Stomach (tissue), 19 donors: ENCODE results near the gene SLC30A5. TPM values are rescaled to one million over a fixed set of nuclear protein-coding genes. Genes with fewer than 3 reads are reported as not detected.
A peak's percentile ranks its signal among the peaks of the same experiment; 100 is the strongest.
"Not testable (repeated sequence)": the region's sequence is repeated elsewhere in the genome, so short reads cannot be mapped to it uniquely, and the experiment has no call there.

Experiments
- DNase-seq, 2 donors: peaks; one replicate each; pipeline versions ENCODE4 v3.0.0 to v3.0.0-alpha.2; 2013 to 2019
- H3K27ac ChIP-seq, 5 donors: fragments of 200-600 bp in 4 of 5; sonication (generic) in 4 of 5; one replicate each; pipeline ENCODE4 v1.5.1; 2013 to 2019; ENCODE audit warnings: mild to moderate bottlenecking in 1 of 5, moderate library complexity in 1 of 5
- H3K27me3 ChIP-seq, 3 donors: fragments of 200-600 bp; sonication (generic); one replicate each; pipeline ENCODE4 v1.5.1; 2017 to 2019; ENCODE audit warnings: mixed run types in 1 of 3
- H3K36me3 ChIP-seq, 4 donors: fragments of 200-600 bp; sonication (generic); 1 replicate in 3 of 4; 2 replicates in 1 of 4; pipeline ENCODE4 v1.5.1; 2016 to 2019
- H3K4me1 ChIP-seq, 4 donors: fragments of 200-600 bp; sonication (generic); one replicate each; pipeline ENCODE4 v1.5.1; 2016 to 2019
- H3K4me3 ChIP-seq, 4 donors: fragments of 200-600 bp; sonication (generic) in 3 of 4; one replicate each; pipeline ENCODE4 v1.5.1; 2016 to 2019; ENCODE audit warnings: mild to moderate bottlenecking in 1 of 4
- H3K9me3 ChIP-seq, 4 donors: fragments of 200-600 bp; sonication (generic); one replicate each; pipeline ENCODE4 v1.5.1; 2016 to 2019
- CTCF ChIP-seq, 7 experiments: fragments of 450-650 bp in 4 of 7; fragments of 200-600 bp in 3 of 7; sonication (generic) in 3 of 7; IDR thresholded peaks; one replicate each; pipeline ENCODE4 v1.5.1; 2016 to 2019; ENCODE audit warnings: antibody characterized with exemption in 7 of 7, control low read depth in 2 of 7, mild to moderate bottlenecking in 1 of 7
- EP300 ChIP-seq: sonication (generic); formaldehyde crosslinking; IDR thresholded peaks from one replicate; pipeline ENCODE4 v1.6.1; 2017; ENCODE audit warnings: antibody characterized with exemption
- POLR2A ChIP-seq, 4 donors: fragments of 450-650 bp; IDR thresholded peaks; one replicate each; pipeline ENCODE4 v1.6.1; 2016; ENCODE audit warnings: antibody characterized with exemption in 4 of 4, control low read depth in 2 of 4, mild to moderate bottlenecking in 1 of 4, moderate library complexity in 1 of 4
- POLR2AphosphoS5 ChIP-seq, 3 donors: sonication (generic); formaldehyde crosslinking; IDR thresholded peaks; one replicate each; pipeline ENCODE4 v1.6.1; 2016; ENCODE audit warnings: antibody characterized with exemption in 3 of 3
- WGBS, 5 donors: extraction: QIAGEN DNeasy Blood & Tissue Kit in 3 of 5; methylation state at CpG; one replicate each; pipeline versions ENCODE4 v1.1.5 to v1.1.7; 2013 to 2018; 5-methylcytosine and 5-hydroxymethylcytosine counted together
- intact Hi-C: fragments of 100-400 bp; cut with DNase I; formaldehyde crosslinking; loops from one replicate; pipeline ENCODE4 v1.15.1; 2023; ENCODE audit warnings: low total_unique reads
- long read RNA-seq, 10 donors: transcript quantifications; one replicate each; lab custom pipeline, GENCODE V29; 2026
- polyA plus RNA-seq, 3 donors: library from polyadenylated mRNA; stranded (reverse); fragments of 200-250 nt; gene quantifications; one replicate each; pipeline ENCODE4 v1.2.3, GENCODE V29; 2013
- total RNA-seq, 5 donors: library from RNA; depleted of rRNA; stranded (reverse); fragments of >200 nt; gene quantifications; one replicate each; pipeline versions ENCODE4 v1.1.0 to v1.2.3, GENCODE V29; 2014 to 2016
- donor health status: healthy with polysubstance abuse.
- donor health status: Bipolar disorder and iron deficiency.
- donor health status: healthy.

SLC30A5 gene
- total RNA-seq (10 to 100 TPM in 4 of 5 donors, 1 to 10 TPM in 1; 9.3 to 67.6 (median 64.7) TPM), polyA plus RNA-seq (10 to 100 TPM; 11.3 to 25.7 (median 15.7) TPM)
- long read RNA-seq, donor 1, partial matches to known transcripts = 11 of 12 reads
- long read RNA-seq, donor 1, other reads (novel, unspliced or antisense) = 0 of 12 reads
- long read RNA-seq, donor 2, full-length matches to known transcripts = 4 of 4 reads
- long read RNA-seq, donor 2, partial matches to known transcripts = 0 of 4 reads
- long read RNA-seq, donor 2, other reads (novel, unspliced or antisense) = 0 of 4 reads
- long read RNA-seq, donor 3, full-length matches to known transcripts = 4 of 4 reads
- long read RNA-seq, donor 3, partial matches to known transcripts = 0 of 4 reads
- long read RNA-seq, donor 3, other reads (novel, unspliced or antisense) = 0 of 4 reads
- long read RNA-seq, donor 4, full-length matches to known transcripts = 1 of 1 reads
- long read RNA-seq, donor 4, partial matches to known transcripts = 0 of 1 reads
- long read RNA-seq, donor 4, other reads (novel, unspliced or antisense) = 0 of 1 reads
- long read RNA-seq, donor 5, full-length matches to known transcripts = 8 of 8 reads
- long read RNA-seq, donor 5, partial matches to known transcripts = 0 of 8 reads
- long read RNA-seq, donor 5, other reads (novel, unspliced or antisense) = 0 of 8 reads
- long read RNA-seq, donor 6, full-length matches to known transcripts = 17 of 17 reads
- long read RNA-seq, donor 6, partial matches to known transcripts = 0 of 17 reads
- long read RNA-seq, donor 6, other reads (novel, unspliced or antisense) = 0 of 17 reads
- long read RNA-seq, donor 7, full-length matches to known transcripts = 5 of 5 reads
- long read RNA-seq, donor 7, partial matches to known transcripts = 0 of 5 reads
- long read RNA-seq, donor 7, other reads (novel, unspliced or antisense) = 0 of 5 reads
- long read RNA-seq, donor 8, full-length matches to known transcripts = 6 of 12 reads
- long read RNA-seq, donor 8, partial matches to known transcripts = 6 of 12 reads
- long read RNA-seq, donor 8, other reads (novel, unspliced or antisense) = 0 of 12 reads
- long read RNA-seq, donor 9, full-length matches to known transcripts = 5 of 5 reads
- long read RNA-seq, donor 9, partial matches to known transcripts = 0 of 5 reads
- long read RNA-seq, donor 9, other reads (novel, unspliced or antisense) = 0 of 5 reads
- long read RNA-seq, donor 10, full-length matches to known transcripts = 4 of 4 reads
- long read RNA-seq, donor 10, partial matches to known transcripts = 0 of 4 reads
- long read RNA-seq, donor 10, other reads (novel, unspliced or antisense) = 0 of 4 reads

- WGBS, 5 donors = 0 to 1% (median 0%) methylated on average over 14 to 79 of the region's 79 CpGs
- peak within 1 kb of the TSS; percentile 93 to 99 (median 98) for H3K27ac ChIP-seq
- intact Hi-C loops = loop anchor here (10.0 kb wide), 2 partner anchors 91 to 271 kb away; partner anchors contain the start of genes AK6, CENPH, RAD17 and TAF9
- TF ChIP-seq POLR2AphosphoS5 (IDR thresholded peaks at IDR 0.05) (peak; percentile 80 to 96 (median 94)), EP300 (no peak), POLR2A (IDR thresholded peaks at IDR 0.05) (peak in 2 of 4 donors; percentile 17 to 88), CTCF (IDR thresholded peaks at IDR 0.05) (peak in 6 of 7 experiments; percentile 70 to 99 (median 92))
- H3K4me1 ChIP-seq = peaks cover 15 to 47% (median 37%) of the 10 kb centered on the region in 4 donors
- H3K36me3 ChIP-seq = peaks cover 0 to 27% (median 14%) of the 10 kb centered on the region in 4 donors
- peak within 1 kb of the TSS; percentile 73 to 87 (median 84) for H3K4me3 ChIP-seq
- peak; percentile 99 to 100 for DNase-seq
- H3K9me3 ChIP-seq = no peaks in the 10 kb centered on the region
- no peaks in the 10 kb centered on the region for H3K27me3 ChIP-seq
Observed at GRCh38 chr5:69093771-69094482, at the start of gene SLC30A5. SLC30A5 (plus strand) TSS chr5:69094014; CDS start chr5:69094256, 242 bp downstream.

- DNase-seq, intact Hi-C loops, H3K36me3 ChIP-seq, H3K27ac ChIP-seq, H3K9me3 ChIP-seq, H3K4me1 ChIP-seq, H3K4me3 ChIP-seq, H3K27me3 ChIP-seq: not testable (repeated sequence)
- WGBS, 5 donors = 92 to 97% (median 93%) methylated on average over 6 of the region's 6 CpGs
Observed at GRCh38 chr5:69045213-69045612, 48.6 kb upstream of the SLC30A5 start.

- TF ChIP-seq CTCF (IDR thresholded peaks at IDR 0.05) (no peak), POLR2AphosphoS5 (IDR thresholded peaks at IDR 0.05) (no peak), EP300 (no peak), POLR2A (IDR thresholded peaks at IDR 0.05) (no peak)
- Histone ChIP-seq H3K9me3 (no peaks in the 10 kb centered on the region), H3K27ac (no peak overlapping the region), H3K36me3 (no peaks in the 10 kb centered on the region), H3K27me3 (no peaks in the 10 kb centered on the region), H3K4me3 (no peak overlapping the region), H3K4me1 (peaks cover 0 to 8% (median 4%) of the 10 kb centered on the region in 4 donors)
- DNase-seq = peak in 1 of 2 donors; percentile 45
- intact Hi-C loops = no loop called here
- 87 to 96% (median 91%) methylated on average over 8 of the region's 8 CpGs for WGBS, 5 donors
Observed at GRCh38 chr5:69046375-69046957, 47.3 kb upstream of the SLC30A5 start.

- no peak overlapping the region for H3K4me3 ChIP-seq
- TF ChIP-seq POLR2A (IDR thresholded peaks at IDR 0.05) (no peak), CTCF (IDR thresholded peaks at IDR 0.05) (peak in 1 of 7 experiments; percentile 8)
- H3K9me3 ChIP-seq = no peaks in the 10 kb centered on the region
- no peaks in the 10 kb centered on the region for H3K36me3 ChIP-seq
- H3K27me3 ChIP-seq = no peaks in the 10 kb centered on the region
- DNase-seq = peak in 1 of 2 donors; percentile 14
- intact Hi-C loops = no loop called here
- no peak overlapping the region for H3K27ac ChIP-seq
- H3K4me1 ChIP-seq = peaks cover 0 to 7% (median 3%) of the 10 kb centered on the region in 4 donors
- WGBS, 5 donors = 15 to 47% (median 39%) methylated on average over 3 of the region's 3 CpGs
Observed at GRCh38 chr5:69048230-69048629, 45.6 kb upstream of the SLC30A5 start.
